ENCODE data around the gene NLE1.
"Not testable (repeated sequence)": the region's sequence is repeated elsewhere in the genome, so short reads cannot be mapped to it uniquely, and the experiment has no call there.

DNA sequence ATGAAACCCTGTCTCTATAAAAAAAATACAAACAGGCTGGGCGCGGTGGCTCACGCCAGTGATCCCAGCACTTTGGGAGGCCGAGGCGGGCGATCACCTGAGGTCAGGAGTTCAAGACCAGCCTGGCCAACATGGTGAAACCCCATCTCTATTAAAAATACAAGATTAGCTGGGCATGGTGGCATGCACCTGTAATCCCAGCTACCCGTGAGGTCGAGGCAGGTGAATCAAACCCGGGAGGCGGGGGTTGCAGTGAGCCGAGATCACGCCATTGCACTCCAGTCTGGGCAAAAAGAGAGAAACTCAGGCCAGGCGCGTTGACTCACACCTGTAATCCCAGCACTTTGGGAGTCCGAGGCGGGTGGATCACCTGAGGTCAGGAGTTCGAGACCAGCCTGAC lies 31.3 kb downstream of the NLE1 start:
- TF ChIP-seq, protein P1, sequence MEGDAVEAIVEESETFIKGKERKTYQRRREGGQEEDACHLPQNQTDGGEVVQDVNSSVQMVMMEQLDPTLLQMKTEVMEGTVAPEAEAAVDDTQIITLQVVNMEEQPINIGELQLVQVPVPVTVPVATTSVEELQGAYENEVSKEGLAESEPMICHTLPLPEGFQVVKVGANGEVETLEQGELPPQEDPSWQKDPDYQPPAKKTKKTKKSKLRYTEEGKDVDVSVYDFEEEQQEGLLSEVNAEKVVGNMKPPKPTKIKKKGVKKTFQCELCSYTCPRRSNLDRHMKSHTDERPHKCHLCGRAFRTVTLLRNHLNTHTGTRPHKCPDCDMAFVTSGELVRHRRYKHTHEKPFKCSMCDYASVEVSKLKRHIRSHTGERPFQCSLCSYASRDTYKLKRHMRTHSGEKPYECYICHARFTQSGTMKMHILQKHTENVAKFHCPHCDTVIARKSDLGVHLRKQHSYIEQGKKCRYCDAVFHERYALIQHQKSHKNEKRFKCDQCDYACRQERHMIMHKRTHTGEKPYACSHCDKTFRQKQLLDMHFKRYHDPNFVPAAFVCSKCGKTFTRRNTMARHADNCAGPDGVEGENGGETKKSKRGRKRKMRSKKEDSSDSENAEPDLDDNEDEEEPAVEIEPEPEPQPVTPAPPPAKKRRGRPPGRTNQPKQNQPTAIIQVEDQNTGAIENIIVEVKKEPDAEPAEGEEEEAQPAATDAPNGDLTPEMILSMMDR (conservative IDR thresholded peaks at IDR 0.05; ENCODE audit: low read length), result not testable (repeated sequence)
- not testable (repeated sequence) for TF ChIP-seq EZH2phosphoT487 (IDR thresholded peaks at IDR 0.05; ENCODE audit: borderline replicate concordance, low read depth, low read length)

Data from OCI-LY7 (cell line).